Thoracic aorta (tissue), 2 donors: ENCODE data around the gene PHF13. TPM values are rescaled to one million over a fixed set of nuclear protein-coding genes. Genes with fewer than 3 reads are reported as not detected.
A peak's percentile ranks its signal among the peaks of the same experiment; 100 is the strongest.

Source experiments
- ATAC-seq: fragments of 150-250 bp; one replicate; pipeline ENCODE4 v1.8.0; 2017; ENCODE audit warnings: low read depth; ENCODE audit not compliant: insufficient number of reproducible peaks, low FRiP score
- DNase-seq: peaks from one replicate; pipeline ENCODE4 v3.0.0-alpha.2; 2020; ENCODE audit warnings: low spot score
- H3K27ac ChIP-seq, 2 donors: fragments of 200-600 bp; sonication (generic); 1 replicate in 1 of 2; 2 replicates in 1 of 2; pipeline ENCODE4 v1.5.1; 2016; ENCODE audit warnings: mild to moderate bottlenecking in 2 of 2, moderate library complexity in 2 of 2
- H3K27me3 ChIP-seq: fragments of 200-600 bp; sonication (generic); replicated peaks from 2 replicates; pipeline ENCODE4 v1.6.0; 2016; ENCODE audit warnings: mild to moderate bottlenecking; ENCODE audit not compliant: insufficient read depth
- H3K36me3 ChIP-seq: fragments of 200-600 bp; sonication (generic); one replicate; pipeline ENCODE4 v1.5.1; 2016
- H3K4me1 ChIP-seq, 2 donors: fragments of 200-600 bp; sonication (generic); 1 replicate in 1 of 2; 2 replicates in 1 of 2; pipeline versions ENCODE4 v1.5.1 to v1.6.0; 2016; ENCODE audit warnings: low read depth in 2 of 2, mild to moderate bottlenecking in 1 of 2; ENCODE audit not compliant: control insufficient read depth in 1 of 2
- H3K4me3 ChIP-seq: fragments of 200-600 bp; sonication (generic); 2 replicates; pipeline ENCODE4 v1.5.1; 2016; ENCODE audit warnings: mild to moderate bottlenecking
- H3K9me3 ChIP-seq: fragments of 200-600 bp; sonication (generic); 2 replicates; pipeline ENCODE4 v1.5.1; 2016
- CTCF ChIP-seq: fragments of 200-600 bp; sonication (generic); IDR thresholded peaks from one replicate; pipeline ENCODE4 v1.5.1; 2019; ENCODE audit warnings: antibody characterized with exemption
- total RNA-seq, 2 donors: library from RNA; depleted of rRNA; stranded (reverse); fragments of >200 nt; gene quantifications; one replicate each; pipeline versions ENCODE4 v1.1.0 to v1.2.3, GENCODE V29; 2016

The PHF13 gene
- total RNA-seq, 2 donors from 2014 or later, result 14.6 to 17.7 TPM

GRCh38 chr1:6587261-6588005 is 26.1 kb upstream of the PHF13 start:
- DNase-seq (no peak), ATAC-seq (no peak)
- Histone ChIP-seq H3K4me3 (no peak overlapping the region), H3K36me3 (peaks cover 27% of the 10 kb centered on the region), H3K9me3 (no peaks in the 10 kb centered on the region), H3K27me3 (no peaks in the 10 kb centered on the region), H3K4me1 (peaks cover 35 to 68% of the 10 kb centered on the region in 2 donors), H3K27ac (peak overlapping the region; percentile 2 to 82)
- no peak for TF ChIP-seq CTCF

GRCh38 chr1:6588128-6588892 is 25.2 kb upstream of the PHF13 start:
- ATAC-seq (no peak), DNase-seq (no peak)
- H3K9me3 ChIP-seq, result no peaks in the 10 kb centered on the region
- H3K27ac ChIP-seq, result peak overlapping the region in 1 of 2 donors; percentile 82
- no peak for TF ChIP-seq CTCF
- peaks cover 36% of the 10 kb centered on the region for H3K36me3 ChIP-seq
- H3K4me3 ChIP-seq, result no peak overlapping the region
- no peaks in the 10 kb centered on the region for H3K27me3 ChIP-seq
- peaks cover 42 to 77% of the 10 kb centered on the region in 2 donors for H3K4me1 ChIP-seq

- TF ChIP-seq CTCF, result no peak
- ATAC-seq (no peak), DNase-seq (no peak)
- no peaks in the 10 kb centered on the region for H3K9me3 ChIP-seq
- H3K27me3 ChIP-seq, result no peaks in the 10 kb centered on the region
- H3K4me3 ChIP-seq, result no peak overlapping the region
- peaks cover 49 to 83% of the 10 kb centered on the region in 2 donors for H3K4me1 ChIP-seq
- H3K27ac ChIP-seq, result peak overlapping the region; percentile 31 to 82
- H3K36me3 ChIP-seq, result peaks cover 43% of the 10 kb centered on the region
Observed at GRCh38 chr1:6588893-6589520, 24.5 kb upstream of the PHF13 start.

GRCh38 chr1:6590046-6590445 is 23.5 kb upstream of the PHF13 start:
- peaks cover 53% of the 10 kb centered on the region for H3K36me3 ChIP-seq
- DNase-seq (no peak), ATAC-seq (no peak)
- H3K4me1 ChIP-seq, result peaks cover 49 to 80% of the 10 kb centered on the region in 2 donors
- TF ChIP-seq CTCF, result no peak
- no peak overlapping the region for H3K4me3 ChIP-seq
- no peaks in the 10 kb centered on the region for H3K9me3 ChIP-seq
- H3K27ac ChIP-seq, result peak overlapping the region; percentile 82 to 90
- H3K27me3 ChIP-seq, result no peaks in the 10 kb centered on the region

- H3K27me3 ChIP-seq, result no peaks in the 10 kb centered on the region
- peaks cover 65% of the 10 kb centered on the region for H3K36me3 ChIP-seq
- peak overlapping the region; percentile 32 for H3K4me3 ChIP-seq
- H3K4me1 ChIP-seq, result peaks cover 49 to 88% of the 10 kb centered on the region in 2 donors
- H3K9me3 ChIP-seq, result no peaks in the 10 kb centered on the region
- ATAC-seq, result peak; percentile 68
- TF ChIP-seq CTCF, result no peak
- DNase-seq, result peak; percentile 49
- peak overlapping the region; percentile 82 to 90 for H3K27ac ChIP-seq
Observed at GRCh38 chr1:6591222-6591621, 22.3 kb upstream of the PHF13 start.
